HG03558 (cell line): ENCODE data around the gene KCNG4.

Experiments
- ATAC-seq: cut with Tn5 transposase; IDR thresholded peaks from one replicate; pipeline ENCODE4 v1.9.1; 2021; ENCODE audit warnings: moderate number of reproducible peaks; ENCODE audit not compliant: unreplicated experiment; ENCODE audit errors: extremely low read depth

The KCNG4 gene

DNA sequence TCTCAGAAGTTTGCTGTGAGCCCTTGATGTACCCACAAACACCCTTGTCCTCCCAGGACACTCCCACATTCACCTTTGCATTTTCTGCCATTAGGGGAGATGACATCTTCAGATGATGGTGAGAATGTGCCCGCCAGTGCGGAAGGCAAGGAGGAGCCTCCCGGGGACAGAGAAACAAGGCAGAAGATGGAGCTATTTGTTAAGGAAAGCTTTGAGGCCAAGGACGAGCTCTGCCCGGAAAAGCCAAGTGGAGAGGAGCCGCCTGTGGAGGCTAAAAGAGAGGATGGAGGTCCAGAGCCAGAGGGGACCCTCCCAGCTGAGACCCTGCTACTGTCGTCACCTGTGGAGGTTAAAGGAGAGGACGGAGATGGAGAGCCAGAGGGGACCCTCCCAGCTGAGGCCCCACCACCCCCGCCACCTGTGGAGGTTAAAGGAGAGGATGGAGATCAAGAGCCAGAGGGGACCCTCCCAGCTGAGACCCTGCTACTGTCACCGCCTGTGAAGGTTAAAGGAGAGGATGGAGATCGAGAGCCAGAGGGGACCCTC is 70.0 kb downstream of the KCNG4 start:
- ATAC-seq: no peak
